ENCODE data around the gene ESM1.

GRCh38 chr5:54956922-54957321 lies 28.5 kb downstream of the ESM1 start:
- no peak for TF ChIP-seq ATF3 (IDR thresholded peaks at IDR 0.05)
- no peak for TF ChIP-seq MAX (IDR thresholded peaks at IDR 0.05)
- no peak for TF ChIP-seq TAF1 (conservative IDR thresholded peaks at IDR 0.05)
- no peak for TF ChIP-seq CTCF (IDR thresholded peaks at IDR 0.05; ENCODE audit: low read depth, low read length, missing input control)
- no peak for TF ChIP-seq REST (IDR thresholded peaks at IDR 0.05)
- no peak for TF ChIP-seq RXRA (IDR thresholded peaks at IDR 0.05)
- no peak for TF ChIP-seq YY1 (IDR thresholded peaks at IDR 0.05)
- TF ChIP-seq ZBTB33 (IDR thresholded peaks at IDR 0.05): no peak
- TF ChIP-seq FOXA1 (IDR thresholded peaks at IDR 0.05): no peak
- TF ChIP-seq SP1 (IDR thresholded peaks at IDR 0.05): no peak
- TF ChIP-seq RAD21 (IDR thresholded peaks at IDR 0.05): no peak
- no peak for TF ChIP-seq JUND (IDR thresholded peaks at IDR 0.05)

Data from liver (tissue), 3 donors.